Stimulated activated naive CD8-positive, alpha-beta T cell treated with anti-CD3 and anti-CD28 coated beads, Interleukin-15, Interleukin-2, amounts not matched to agents 100 U/mL and 50 U/mL, for 24 hours (primary cell): ENCODE results near the gene PPP1R11.
A peak's percentile ranks its signal among the peaks of the same experiment; 100 is the strongest.
"Not testable (repeated sequence)": the region's sequence is repeated elsewhere in the genome, so short reads cannot be mapped to it uniquely, and the experiment has no call there.

ENCODE experiments used
- ATAC-seq: fragments of 150-1000 bp; cut with Tn5 transposase; one replicate; pipeline ENCODE4 v1.10.0; 2021
- DNase-seq: peaks from one replicate; pipeline ENCODE4 v3.0.0; 2021

The PPP1R11 gene

GRCh38 chr6:30066577-30067459 lies at the start of gene PPP1R11:
Gene PPP1R11, plus strand, starts transcription at chr6:30067198. Its CDS starts 213 bp downstream, at chr6:30067411.
- peak; percentile 99 for ATAC-seq

GRCh38 chr6:30019819-30020218 lies 47.2 kb upstream of the PPP1R11 start:
- DNase-seq (no peak), ATAC-seq (no peak)

More at GRCh38 chr6:30066577-30067459, at the start of gene PPP1R11:
- peak; percentile 98 for DNase-seq

GRCh38 chr6:30020626-30021025 lies 46.4 kb upstream of the PPP1R11 start:
- no peak for ATAC-seq
- DNase-seq, result no peak

- no peak for ATAC-seq
- no peak for DNase-seq
These were observed 44.8 kb upstream of the PPP1R11 start for GRCh38 chr6:30022189-30022588.

- ATAC-seq, DNase-seq: not testable (repeated sequence)
These were observed 44.3 kb upstream of the PPP1R11 start for GRCh38 chr6:30022712-30023111.

GRCh38 chr6:30025186-30025585 lies 41.8 kb upstream of the PPP1R11 start:
- ATAC-seq, result no peak
- no peak for DNase-seq

GRCh38 chr6:30029588-30029987 lies 37.4 kb upstream of the PPP1R11 start:
- no peak for DNase-seq
- no peak for ATAC-seq

GRCh38 chr6:30031381-30031780 lies 35.6 kb upstream of the PPP1R11 start:
- ATAC-seq, result no peak
- DNase-seq, result no peak

GRCh38 chr6:30033440-30033839 lies 33.6 kb upstream of the PPP1R11 start:
- DNase-seq, ATAC-seq: not testable (repeated sequence)

GRCh38 chr6:30035784-30036183 lies 31.2 kb upstream of the PPP1R11 start:
- no peak for DNase-seq
- no peak for ATAC-seq

- DNase-seq (no peak), ATAC-seq (no peak)
These were observed 29.7 kb upstream of the PPP1R11 start for GRCh38 chr6:30037182-30037788.

GRCh38 chr6:30041221-30041620 lies 25.8 kb upstream of the PPP1R11 start:
- no peak for ATAC-seq
- no peak for DNase-seq

- ATAC-seq, result no peak
- no peak for DNase-seq
These were observed 25.2 kb upstream of the PPP1R11 start for GRCh38 chr6:30041821-30042220.

GRCh38 chr6:30042476-30042875 lies 24.5 kb upstream of the PPP1R11 start:
- ATAC-seq, result no peak

GRCh38 chr6:30042914-30043313 lies 24.1 kb upstream of the PPP1R11 start:
- peak; percentile 80 for ATAC-seq
- DNase-seq, result no peak

More at GRCh38 chr6:30042476-30042875, 24.5 kb upstream of the PPP1R11 start:
- no peak for DNase-seq

- ATAC-seq (no peak), DNase-seq (no peak)
These were observed 23.3 kb upstream of the PPP1R11 start for GRCh38 chr6:30043744-30044143.

- DNase-seq (no peak), ATAC-seq (no peak)
These were observed 22.4 kb upstream of the PPP1R11 start for GRCh38 chr6:30044630-30045029.

GRCh38 chr6:30047220-30047619 lies 19.8 kb upstream of the PPP1R11 start:
- ATAC-seq (no peak), DNase-seq (no peak)

GRCh38 chr6:30053682-30054081 lies 13.3 kb upstream of the PPP1R11 start:
- ATAC-seq (no peak), DNase-seq (no peak)

- ATAC-seq (no peak), DNase-seq (no peak)
These were observed 11.5 kb upstream of the PPP1R11 start for GRCh38 chr6:30055513-30055912.

- ATAC-seq, result peak; percentile 29
- peak; percentile 50 for DNase-seq
These were observed 6.3 kb upstream of the PPP1R11 start for GRCh38 chr6:30060606-30061091.

- DNase-seq (peak; percentile 86), ATAC-seq (peak; percentile 93)
These were observed 5.7 kb upstream of the PPP1R11 start, which contains the start of gene POLR1H for GRCh38 chr6:30061092-30061857. Gene POLR1H, plus strand, starts transcription at chr6:30061265. Its CDS starts 260 bp downstream, at chr6:30061525.
